Astrocyte of the spinal cord (primary cell): Measurements from ENCODE around the gene LIPG.

Experiments
- DNase-seq: peaks from one replicate; pipeline ENCODE4 v3.0.0; 2011; ENCODE audit warnings: low read depth, low spot score
- H3K4me3 ChIP-seq: 2 replicates; pipeline ENCODE4 v1.5.1; 2011; ENCODE audit warnings: low read depth, mild to moderate bottlenecking, low read length, moderate library complexity
- CTCF ChIP-seq: IDR thresholded peaks from 2 replicates; pipeline ENCODE4 v1.5.1; 2012; ENCODE audit warnings: low read depth, mild to moderate bottlenecking, low read length, inconsistent platforms
- in situ Hi-C: cut with HindIII; loops from 2 replicates; pipeline ENCODE4 v1.10.0; 2017; ENCODE audit warnings: low sequenced_read_pairs

The LIPG gene

GRCh38 chr18:49546719-49547273, 15.1 kb upstream of the LIPG start:
- TF ChIP-seq CTCF = no peak
- in situ Hi-C loops = no loop called here
- no peak for DNase-seq

GRCh38 chr18:49547701-49548100, 14.2 kb upstream of the LIPG start:
- H3K4me3 ChIP-seq = no peak overlapping the region
- no peak for DNase-seq
- in situ Hi-C loops = no loop called here
- TF ChIP-seq CTCF = no peak

More at GRCh38 chr18:49546719-49547273, 15.1 kb upstream of the LIPG start:
- H3K4me3 ChIP-seq = no peak overlapping the region

- H3K4me3 ChIP-seq = no peak overlapping the region
- in situ Hi-C loops = no loop called here
- no peak for TF ChIP-seq CTCF
- peak; percentile 86 for DNase-seq
These were observed 13.6 kb upstream of the LIPG start for GRCh38 chr18:49548229-49548636.

- no peak for DNase-seq
- H3K4me3 ChIP-seq = no peak overlapping the region
- no peak for TF ChIP-seq CTCF
- in situ Hi-C loops = no loop called here
These were observed 11.1 kb upstream of the LIPG start for GRCh38 chr18:49550621-49551339.

GRCh38 chr18:49553003-49553402, 8.9 kb upstream of the LIPG start:
- no peak for DNase-seq
- no peak overlapping the region for H3K4me3 ChIP-seq
- in situ Hi-C loops = no loop called here
- TF ChIP-seq CTCF = no peak

- in situ Hi-C loops = no loop called here
- H3K4me3 ChIP-seq = no peak overlapping the region
- no peak for TF ChIP-seq CTCF
- DNase-seq = no peak
These were observed 6.2 kb upstream of the LIPG start for GRCh38 chr18:49555641-49556040.
